Measurements from ENCODE around the gene FTSJ1.
A peak's percentile ranks its signal among the peaks of the same experiment; 100 is the strongest.

FTSJ1 gene

DNA sequence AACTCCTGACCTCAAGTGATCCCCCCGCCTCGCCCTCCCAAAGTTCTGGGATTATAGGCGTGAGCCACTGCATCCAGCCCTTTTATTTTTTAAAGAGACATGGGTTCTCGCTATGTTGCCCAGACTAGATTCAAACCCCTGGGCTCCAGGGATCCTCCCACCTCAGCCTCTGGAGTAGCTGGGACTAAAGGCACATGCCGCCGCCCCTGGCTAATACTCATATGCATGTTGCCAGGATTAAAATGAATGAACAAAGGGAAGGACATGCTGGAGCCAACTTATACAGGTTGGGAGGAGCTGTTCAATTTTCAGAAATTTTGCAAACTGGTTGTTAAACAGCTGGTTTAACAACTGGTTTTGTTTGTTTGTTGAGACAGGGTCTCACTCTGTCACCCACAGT, 1.4 kb upstream of the FTSJ1 start:
- no peak overlapping the region for H2AFZ ChIP-seq (ENCODE audit: low read depth, low read length, severe bottlenecking)
- H3K27ac ChIP-seq (ENCODE audit: low read depth, low read length) = no peak overlapping the region
- H3K4me2 ChIP-seq (ENCODE audit: low read depth, low read length, poor library complexity, severe bottlenecking) = peak overlapping the region; percentile 90
- no peak overlapping the region for H3K4me3 ChIP-seq (ENCODE audit: insufficient read depth, low read length, poor library complexity, severe bottlenecking)
- no peaks in the 10 kb centered on the region for H3K9me3 ChIP-seq (ENCODE audit: insufficient read depth, low read length)
- H3K9ac ChIP-seq (ENCODE audit: low read length) = peak overlapping the region; percentile 93
- H3K9me2 ChIP-seq (replicated peaks; ENCODE audit: insufficient read depth, low read length) = no peaks in the 10 kb centered on the region
- H3K27me3 ChIP-seq (ENCODE audit: low read length) = no peaks in the 10 kb centered on the region
- no peaks in the 10 kb centered on the region for H4K20me1 ChIP-seq (ENCODE audit: low read depth, low read length)
- no peaks in the 10 kb centered on the region for H3K36me3 ChIP-seq (ENCODE audit: low read length)
- no peaks in the 10 kb centered on the region for H3F3A ChIP-seq (ENCODE audit: insufficient read depth)
- peaks cover 30% of the 10 kb centered on the region for H3K79me2 ChIP-seq (ENCODE audit: insufficient read depth, low read length)
- no peak for TF ChIP-seq EZH2phosphoT487 (conservative IDR thresholded peaks at IDR 0.05; ENCODE audit: low read length)
- TF ChIP-seq, protein P1, sequence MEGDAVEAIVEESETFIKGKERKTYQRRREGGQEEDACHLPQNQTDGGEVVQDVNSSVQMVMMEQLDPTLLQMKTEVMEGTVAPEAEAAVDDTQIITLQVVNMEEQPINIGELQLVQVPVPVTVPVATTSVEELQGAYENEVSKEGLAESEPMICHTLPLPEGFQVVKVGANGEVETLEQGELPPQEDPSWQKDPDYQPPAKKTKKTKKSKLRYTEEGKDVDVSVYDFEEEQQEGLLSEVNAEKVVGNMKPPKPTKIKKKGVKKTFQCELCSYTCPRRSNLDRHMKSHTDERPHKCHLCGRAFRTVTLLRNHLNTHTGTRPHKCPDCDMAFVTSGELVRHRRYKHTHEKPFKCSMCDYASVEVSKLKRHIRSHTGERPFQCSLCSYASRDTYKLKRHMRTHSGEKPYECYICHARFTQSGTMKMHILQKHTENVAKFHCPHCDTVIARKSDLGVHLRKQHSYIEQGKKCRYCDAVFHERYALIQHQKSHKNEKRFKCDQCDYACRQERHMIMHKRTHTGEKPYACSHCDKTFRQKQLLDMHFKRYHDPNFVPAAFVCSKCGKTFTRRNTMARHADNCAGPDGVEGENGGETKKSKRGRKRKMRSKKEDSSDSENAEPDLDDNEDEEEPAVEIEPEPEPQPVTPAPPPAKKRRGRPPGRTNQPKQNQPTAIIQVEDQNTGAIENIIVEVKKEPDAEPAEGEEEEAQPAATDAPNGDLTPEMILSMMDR (IDR thresholded peaks at IDR 0.05; ENCODE audit: insufficient read depth, low read length, poor library complexity, severe bottlenecking) = no peak

DNA sequence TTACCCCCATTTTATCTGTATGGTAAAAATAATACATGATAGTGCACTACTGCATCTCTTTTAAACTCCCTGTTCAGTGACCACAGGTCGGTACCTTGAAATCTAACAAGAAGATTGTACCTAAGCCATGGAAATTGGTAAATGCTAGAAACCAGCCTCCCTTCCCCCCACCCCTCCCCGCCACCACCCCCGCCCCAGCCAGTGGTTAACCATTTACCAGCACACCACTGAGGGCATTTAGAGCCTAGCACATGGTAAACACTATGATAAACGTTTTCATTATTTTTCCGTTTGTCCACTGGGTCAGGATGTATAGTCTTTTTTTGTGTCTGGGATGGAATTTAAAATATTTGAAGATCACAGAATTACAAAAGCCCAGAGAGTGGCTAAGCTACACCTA, 703 bp upstream of the FTSJ1 start:
- H4K20me1 ChIP-seq (ENCODE audit: low read depth, low read length) = no peaks in the 10 kb centered on the region
- peak overlapping the region; percentile 67 for H3K27ac ChIP-seq (ENCODE audit: low read depth, low read length)
- no peak for TF ChIP-seq EZH2phosphoT487 (conservative IDR thresholded peaks at IDR 0.05; ENCODE audit: low read length)
- TF ChIP-seq, protein P1 (IDR thresholded peaks at IDR 0.05; ENCODE audit: insufficient read depth, low read length, poor library complexity, severe bottlenecking) = no peak
- H3K9me2 ChIP-seq (replicated peaks; ENCODE audit: insufficient read depth, low read length) = no peaks in the 10 kb centered on the region
- peak overlapping the region; percentile 91 for H3K4me3 ChIP-seq (ENCODE audit: insufficient read depth, low read length, poor library complexity, severe bottlenecking)
- H2AFZ ChIP-seq (ENCODE audit: low read depth, low read length, severe bottlenecking) = peak overlapping the region; percentile 88
- H3K36me3 ChIP-seq (ENCODE audit: low read length) = no peaks in the 10 kb centered on the region
- H3K9me3 ChIP-seq (ENCODE audit: insufficient read depth, low read length) = no peaks in the 10 kb centered on the region
- H3K79me2 ChIP-seq (ENCODE audit: insufficient read depth, low read length) = peaks cover 30% of the 10 kb centered on the region
- peak overlapping the region; percentile 93 for H3K9ac ChIP-seq (ENCODE audit: low read length)
- H3K4me2 ChIP-seq (ENCODE audit: low read depth, low read length, poor library complexity, severe bottlenecking) = peak overlapping the region; percentile 90
- no peaks in the 10 kb centered on the region for H3F3A ChIP-seq (ENCODE audit: insufficient read depth)
- no peaks in the 10 kb centered on the region for H3K27me3 ChIP-seq (ENCODE audit: low read length)

DNA sequence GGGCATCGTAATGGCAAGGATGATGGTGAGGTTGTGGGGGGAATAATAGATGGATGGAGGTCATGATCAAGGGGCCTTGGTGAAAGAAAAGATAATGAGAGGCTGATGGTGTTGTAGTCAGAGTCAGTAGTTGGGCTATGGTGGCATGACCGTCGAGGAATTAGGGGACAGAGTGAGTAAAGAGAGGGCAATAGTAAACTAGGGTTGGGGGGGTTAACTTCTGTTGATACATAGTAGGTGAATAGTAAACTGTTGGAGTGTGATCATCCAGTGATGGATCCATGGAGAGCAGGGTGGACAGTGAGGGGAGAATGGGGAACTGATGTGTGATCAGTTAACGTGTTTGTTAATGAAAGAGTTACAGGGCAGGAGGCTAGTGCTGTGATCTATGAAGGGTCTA, 920 bp downstream of the FTSJ1 start:
- no peaks in the 10 kb centered on the region for H3K27me3 ChIP-seq (ENCODE audit: low read length)
- no peak for TF ChIP-seq EZH2phosphoT487 (conservative IDR thresholded peaks at IDR 0.05; ENCODE audit: low read length)
- TF ChIP-seq, protein P1 (IDR thresholded peaks at IDR 0.05; ENCODE audit: insufficient read depth, low read length, poor library complexity, severe bottlenecking) = no peak
- peak overlapping the region; percentile 93 for H3K9ac ChIP-seq (ENCODE audit: low read length)
- peaks cover 30% of the 10 kb centered on the region for H3K79me2 ChIP-seq (ENCODE audit: insufficient read depth, low read length)
- no peaks in the 10 kb centered on the region for H3F3A ChIP-seq (ENCODE audit: insufficient read depth)
- H3K4me3 ChIP-seq (ENCODE audit: insufficient read depth, low read length, poor library complexity, severe bottlenecking) = peak overlapping the region; percentile 91
- no peak overlapping the region for H2AFZ ChIP-seq (ENCODE audit: low read depth, low read length, severe bottlenecking)
- no peaks in the 10 kb centered on the region for H3K36me3 ChIP-seq (ENCODE audit: low read length)
- H3K9me2 ChIP-seq (replicated peaks; ENCODE audit: insufficient read depth, low read length) = no peaks in the 10 kb centered on the region
- no peaks in the 10 kb centered on the region for H3K9me3 ChIP-seq (ENCODE audit: insufficient read depth, low read length)
- no peak overlapping the region for H3K27ac ChIP-seq (ENCODE audit: low read depth, low read length)
- H4K20me1 ChIP-seq (ENCODE audit: low read depth, low read length) = no peaks in the 10 kb centered on the region
- H3K4me2 ChIP-seq (ENCODE audit: low read depth, low read length, poor library complexity, severe bottlenecking) = peak overlapping the region; percentile 90

Measured in SU-DHL-6 (cell line).